Kidney (tissue), 14 donors: Measurements from ENCODE around the gene RBMS3. TPM values are rescaled to one million over a fixed set of nuclear protein-coding genes. Genes with fewer than 3 reads are reported as not detected.
"Not testable (repeated sequence)": the region's sequence is repeated elsewhere in the genome, so short reads cannot be mapped to it uniquely, and the experiment has no call there.

Source experiments
- DNase-seq, 5 donors: peaks; one replicate each; pipeline ENCODE4 v3.0.0-alpha.2; 2013 to 2020
- FAIRE-seq: peaks from 2 replicates; lab custom pipeline; 2012; peaks lifted over from hg19 to GRCh38; lab: Jason Lieb, UNC
- H3K27ac ChIP-seq, 2 donors: one replicate each; pipeline ENCODE4 v1.7.0; 2013; ENCODE audit warnings: low read depth in 2 of 2, low read length in 2 of 2, inconsistent platforms in 1 of 2
- H3K27me3 ChIP-seq: one replicate; pipeline ENCODE4 v1.7.1; 2013; ENCODE audit warnings: low read length, inconsistent platforms; ENCODE audit not compliant: control insufficient read depth, insufficient read depth
- H3K36me3 ChIP-seq, 3 donors: one replicate each; pipeline versions ENCODE4 v1.7.0 to v1.7.1; 2013; ENCODE audit warnings: low read length in 3 of 3, control low read depth in 1 of 3, inconsistent platforms in 1 of 3; ENCODE audit not compliant: insufficient read depth in 3 of 3, control insufficient read depth in 2 of 3
- H3K4me1 ChIP-seq, 3 donors: one replicate each; pipeline versions ENCODE4 v1.7.0 to v1.7.1; 2013; ENCODE audit warnings: low read length in 3 of 3, inconsistent platforms in 1 of 3, low read depth in 1 of 3; ENCODE audit not compliant: control insufficient read depth in 2 of 3, insufficient read depth in 2 of 3
- H3K4me3 ChIP-seq, 3 donors: one replicate each; pipeline versions ENCODE4 v1.7.0 to v1.8.1; 2013; ENCODE audit warnings: low read length in 3 of 3, control low read depth in 1 of 3, inconsistent platforms in 1 of 3
- H3K9ac ChIP-seq, 3 donors: one replicate each; pipeline versions ENCODE4 v1.7.0 to v1.7.1; 2013; ENCODE audit warnings: low read length in 3 of 3, control low read depth in 1 of 3, inconsistent platforms in 1 of 3
- H3K9me3 ChIP-seq, 3 donors: one replicate each; pipeline versions ENCODE4 v1.7.0 to v1.7.1; 2013; ENCODE audit warnings: low read length in 3 of 3, control low read depth in 1 of 3, inconsistent platforms in 1 of 3; ENCODE audit not compliant: control insufficient read depth in 2 of 3, insufficient read depth in 1 of 3
- intact Hi-C: fragments of 100-400 bp; cut with DNase I; formaldehyde crosslinking; loops from one replicate; pipeline ENCODE4 v1.11.1; 2022
- polyA plus RNA-seq: library from polyadenylated mRNA; stranded (reverse); fragments of 350-450 nt; fragmentation: Illumina TruSeq; extraction: RNeasy Lipid Tissue Mini Kit (QIAGEN cat#74804); gene quantifications from one replicate; pipeline ENCODE4 v1.2.3, GENCODE V29; 2014; ENCODE audit warnings: low read depth, low replicate concordance; ENCODE audit not compliant: insufficient read depth
- total RNA-seq: library from RNA; stranded (reverse); fragmentation: NEBNext Ultra II Directional; extraction: Animal tissue kit (Norgen Biotek cat#: 25700); gene quantifications from one replicate; pipeline ENCODE4 v1.2.1, GENCODE V29; 2021
- TF ChIP-seq, protein P1 (sequence below): IDR thresholded peaks from 3 replicates; pipeline ENCODE4 v1.5.1; 2012; ENCODE audit warnings: mild to moderate bottlenecking, moderate library complexity, borderline replicate concordance; ENCODE audit not compliant: insufficient read depth; ENCODE audit errors: extremely low read depth
- donor health status: control.
- donor health status: control.
- donor health status: control.
- donor health status: control.
- donor health status: control.
- donor health status: DM: yes; HTN: yes; CAD: no.
- donor health status: Normal renal cell carcinoma (clear cell type).

Gene RBMS3
- total and polyA plus RNA-seq, 2 donors from 2014 or later, result 3.2 to 48.8 TPM

DNA sequence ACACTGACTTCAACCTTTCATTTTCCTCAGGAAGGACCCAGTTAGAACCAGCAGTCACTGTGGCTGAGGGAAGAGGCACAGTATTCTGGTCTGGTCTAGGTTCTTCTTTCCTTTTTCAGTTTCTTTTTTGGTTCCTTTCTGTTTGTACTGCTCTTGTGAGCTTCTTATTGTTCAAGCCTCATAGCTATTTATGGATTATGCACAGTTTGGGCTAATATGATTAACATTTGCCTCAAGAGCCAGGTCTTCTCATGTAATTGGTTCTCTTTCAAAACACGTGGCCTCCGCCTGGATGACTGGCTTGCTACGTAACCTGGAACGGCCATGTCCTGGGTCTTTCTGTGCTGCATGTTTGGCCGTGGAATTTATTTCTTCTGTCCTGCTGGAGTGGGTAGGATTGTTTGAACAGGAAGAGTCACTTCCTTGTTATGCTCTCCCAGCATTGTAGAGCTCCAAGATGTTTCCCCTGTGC is 43.3 kb downstream of the RBMS3 start:
- no peak overlapping the region for H3K9ac ChIP-seq
- peak in 1 of 5 donors; percentile 29 for DNase-seq
- intact Hi-C loops, result no loop called here

GRCh38 chr3:29326540-29326939 is 45.7 kb downstream of the RBMS3 start:
- H3K27ac ChIP-seq, H3K4me3 ChIP-seq, H3K36me3 ChIP-seq, H3K9me3 ChIP-seq, H3K27me3 ChIP-seq, H3K9ac ChIP-seq, FAIRE-seq, DNase-seq, intact Hi-C loops, H3K4me1 ChIP-seq: not testable (repeated sequence)

More for the DNA sequence above, 43.3 kb downstream of the RBMS3 start:
- H3K9me3 ChIP-seq, result no peaks in the 10 kb centered on the region
- H3K27me3 ChIP-seq, result no peaks in the 10 kb centered on the region
- FAIRE-seq, result no peak
- TF ChIP-seq, protein P1, sequence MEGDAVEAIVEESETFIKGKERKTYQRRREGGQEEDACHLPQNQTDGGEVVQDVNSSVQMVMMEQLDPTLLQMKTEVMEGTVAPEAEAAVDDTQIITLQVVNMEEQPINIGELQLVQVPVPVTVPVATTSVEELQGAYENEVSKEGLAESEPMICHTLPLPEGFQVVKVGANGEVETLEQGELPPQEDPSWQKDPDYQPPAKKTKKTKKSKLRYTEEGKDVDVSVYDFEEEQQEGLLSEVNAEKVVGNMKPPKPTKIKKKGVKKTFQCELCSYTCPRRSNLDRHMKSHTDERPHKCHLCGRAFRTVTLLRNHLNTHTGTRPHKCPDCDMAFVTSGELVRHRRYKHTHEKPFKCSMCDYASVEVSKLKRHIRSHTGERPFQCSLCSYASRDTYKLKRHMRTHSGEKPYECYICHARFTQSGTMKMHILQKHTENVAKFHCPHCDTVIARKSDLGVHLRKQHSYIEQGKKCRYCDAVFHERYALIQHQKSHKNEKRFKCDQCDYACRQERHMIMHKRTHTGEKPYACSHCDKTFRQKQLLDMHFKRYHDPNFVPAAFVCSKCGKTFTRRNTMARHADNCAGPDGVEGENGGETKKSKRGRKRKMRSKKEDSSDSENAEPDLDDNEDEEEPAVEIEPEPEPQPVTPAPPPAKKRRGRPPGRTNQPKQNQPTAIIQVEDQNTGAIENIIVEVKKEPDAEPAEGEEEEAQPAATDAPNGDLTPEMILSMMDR, result no peak
- peak overlapping the region in 1 of 2 donors; percentile 76 for H3K27ac ChIP-seq
- no peaks in the 10 kb centered on the region for H3K36me3 ChIP-seq
- peak overlapping the region in 2 of 3 donors; percentile 35 to 36 for H3K4me3 ChIP-seq
- peaks cover 0 to 4% (median 0%) of the 10 kb centered on the region in 3 donors for H3K4me1 ChIP-seq

- no peaks in the 10 kb centered on the region for H3K36me3 ChIP-seq
- FAIRE-seq, result no peak
- H3K4me3 ChIP-seq, result no peak overlapping the region
- H3K27ac ChIP-seq, result no peak overlapping the region
- no peak overlapping the region for H3K9ac ChIP-seq
- DNase-seq, result no peak
- intact Hi-C loops, result no loop called here
- H3K27me3 ChIP-seq, result no peaks in the 10 kb centered on the region
- no peaks in the 10 kb centered on the region for H3K9me3 ChIP-seq
- TF ChIP-seq, protein P1, result no peak
- H3K4me1 ChIP-seq, result peaks cover 0 to 7% (median 0%) of the 10 kb centered on the region in 3 donors
Measured at GRCh38 chr3:29329986-29330890, 49.4 kb downstream of the RBMS3 start.

- TF ChIP-seq, protein P1, result no peak
- no peaks in the 10 kb centered on the region for H3K27me3 ChIP-seq
- H3K36me3 ChIP-seq, result no peaks in the 10 kb centered on the region
- H3K9me3 ChIP-seq, result no peaks in the 10 kb centered on the region
- H3K27ac ChIP-seq, result no peak overlapping the region
- H3K4me1 ChIP-seq, result peaks cover 0 to 7% (median 0%) of the 10 kb centered on the region in 3 donors
- FAIRE-seq (no peak), DNase-seq (no peak)
- intact Hi-C loops, result no loop called here
- no peak overlapping the region for H3K9ac ChIP-seq
- H3K4me3 ChIP-seq, result no peak overlapping the region
Measured at GRCh38 chr3:29331035-29331434, 50.2 kb downstream of the RBMS3 start.
